NOMO-1 treated with DMSO at 0.1 percent for 48 hours (cell line): ENCODE measurements around the gene RGR.
A peak's percentile ranks its signal among the peaks of the same experiment; 100 is the strongest.

Experiments
- DNase-seq: peaks from one replicate; lab custom pipeline; 2025; ENCODE audit not compliant: unreplicated experiment; lab: John Stamatoyannopoulos, UW

The RGR gene

DNA sequence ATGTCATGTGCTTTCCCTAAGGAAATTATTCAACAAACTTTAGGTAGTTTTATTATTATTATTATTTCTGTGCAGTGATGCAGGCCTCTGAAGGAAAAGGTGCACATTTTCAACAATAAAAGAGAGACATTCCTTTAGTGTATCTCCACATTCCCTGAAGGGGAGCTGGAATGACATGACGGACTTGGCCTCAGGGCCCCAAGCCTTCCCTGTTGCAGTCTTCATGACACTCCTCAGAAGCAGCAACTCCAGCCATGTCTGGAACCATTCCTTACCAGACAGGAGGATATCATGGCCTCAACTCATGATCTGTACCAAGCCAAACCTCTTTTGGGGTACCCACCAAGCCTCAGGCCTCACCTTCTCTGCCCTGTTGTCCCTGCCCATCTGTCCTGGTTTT, 48.3 kb downstream of the RGR start:
- no peak for DNase-seq

DNA sequence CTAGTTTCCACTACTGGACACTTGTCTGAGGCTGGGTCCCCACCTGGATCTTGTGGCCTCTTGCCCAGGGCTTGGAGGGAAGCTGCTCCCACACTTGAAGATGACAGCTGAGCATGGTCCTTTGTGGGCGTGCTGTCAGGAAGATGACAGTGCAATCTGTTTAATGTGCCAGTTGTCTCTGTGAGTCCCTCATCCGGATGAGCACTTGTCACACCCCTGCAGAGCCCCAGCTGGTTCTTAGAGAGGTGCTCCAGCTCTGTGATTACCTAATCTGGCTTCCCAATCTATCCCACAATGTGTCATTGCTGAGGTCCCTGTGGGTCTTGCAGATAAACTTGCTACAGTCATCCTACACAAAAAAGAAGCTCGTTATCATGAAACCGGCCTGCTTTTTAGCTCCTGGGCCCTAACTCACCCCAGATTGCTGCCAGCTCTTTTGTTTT, 48.7 kb downstream of the RGR start:
- no peak for DNase-seq

DNA sequence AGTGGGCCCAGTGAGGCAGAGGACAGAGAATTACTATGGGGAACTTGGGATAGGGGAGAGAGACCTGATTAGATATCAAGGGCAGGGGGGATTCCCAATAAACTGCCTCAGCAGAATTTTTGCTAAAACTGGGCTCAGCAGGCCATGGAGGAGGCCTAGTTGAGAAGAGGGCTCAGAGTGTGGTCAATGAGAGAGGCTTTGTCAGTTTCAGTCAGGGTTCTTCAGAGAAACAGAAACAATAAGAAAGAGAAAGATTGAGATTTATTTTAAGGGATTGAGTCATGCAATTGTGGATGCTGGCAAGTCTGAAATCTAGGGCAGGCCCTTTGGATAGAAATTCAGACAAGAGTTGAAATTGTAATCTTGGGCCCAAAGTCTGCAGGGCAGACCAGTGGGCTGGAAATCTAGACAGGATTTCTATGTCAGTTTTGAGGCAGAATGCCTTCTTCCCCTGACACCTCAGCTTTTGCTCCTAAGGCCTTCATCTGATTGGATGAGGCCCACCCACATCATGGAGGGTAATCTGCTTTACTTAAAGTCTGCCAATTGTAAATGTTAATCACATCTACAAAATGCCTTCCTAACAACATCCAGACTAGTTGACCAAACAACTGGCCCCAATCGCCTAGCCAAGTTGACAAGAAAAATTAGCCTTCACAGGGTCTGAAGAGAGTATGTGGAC, 50.1 kb downstream of the RGR start:
- DNase-seq = no peak

DNA sequence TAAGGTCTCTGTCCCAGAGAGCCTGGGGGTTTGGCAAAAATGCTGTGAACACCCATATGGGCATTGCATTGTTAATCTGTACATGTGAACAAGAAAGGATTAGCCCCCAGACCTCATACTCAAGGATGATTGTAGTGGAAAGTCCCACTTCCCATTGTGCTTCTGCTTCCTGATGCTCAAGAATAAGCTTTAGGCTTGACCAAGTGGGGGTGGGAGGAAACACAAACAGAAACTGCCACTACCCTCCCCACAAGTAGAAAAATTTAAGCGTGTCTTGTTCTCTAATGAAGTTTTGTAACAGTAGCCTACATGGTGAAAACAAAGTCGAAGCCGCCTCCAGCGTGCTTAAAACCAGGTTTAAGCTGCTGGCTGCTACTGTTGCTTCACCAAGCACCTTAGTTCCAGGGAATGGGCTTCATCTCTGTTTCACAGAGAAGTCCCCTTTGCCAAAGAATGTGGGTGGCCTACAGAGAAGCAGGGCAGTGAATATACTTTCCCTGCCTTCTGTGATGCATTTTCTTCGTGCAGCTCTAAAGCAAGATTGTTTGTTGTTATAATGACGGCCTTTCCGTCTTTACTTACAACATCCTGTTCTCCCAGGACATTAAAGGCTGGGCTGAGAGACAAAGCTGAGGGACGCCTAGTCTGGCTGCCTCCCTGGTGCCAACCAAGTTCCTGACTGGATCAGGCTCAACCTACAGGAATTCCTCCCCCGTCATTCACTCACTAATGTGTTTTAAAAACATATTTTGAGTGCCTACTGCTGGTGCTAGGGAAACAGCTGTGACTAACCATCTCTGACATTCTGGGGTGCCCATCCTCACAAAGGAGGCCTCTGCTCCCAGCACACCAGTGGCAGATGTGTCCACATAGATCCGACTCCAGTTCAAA, 51.5 kb downstream of the RGR start:
- DNase-seq = no peak

DNA sequence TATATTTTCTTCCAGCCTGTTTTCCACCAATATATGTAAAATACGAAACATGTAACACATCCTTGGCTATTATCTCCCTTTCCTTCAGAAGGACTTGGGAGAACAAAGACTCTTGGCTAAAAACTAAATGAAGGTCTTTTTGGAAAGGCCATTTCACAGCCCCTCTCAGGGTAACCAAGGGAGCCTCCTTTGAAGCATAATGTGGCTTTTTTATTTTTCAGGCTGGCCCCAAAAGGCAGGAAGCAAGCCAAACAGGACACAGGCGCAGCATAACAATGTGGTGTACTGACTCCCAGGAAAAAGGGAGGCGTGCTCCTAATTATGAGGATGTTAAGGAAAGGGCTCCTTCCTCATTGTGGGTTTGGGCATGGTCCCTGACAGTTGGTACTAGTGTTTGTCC, 53.2 kb downstream of the RGR start:
- no peak for DNase-seq

DNA sequence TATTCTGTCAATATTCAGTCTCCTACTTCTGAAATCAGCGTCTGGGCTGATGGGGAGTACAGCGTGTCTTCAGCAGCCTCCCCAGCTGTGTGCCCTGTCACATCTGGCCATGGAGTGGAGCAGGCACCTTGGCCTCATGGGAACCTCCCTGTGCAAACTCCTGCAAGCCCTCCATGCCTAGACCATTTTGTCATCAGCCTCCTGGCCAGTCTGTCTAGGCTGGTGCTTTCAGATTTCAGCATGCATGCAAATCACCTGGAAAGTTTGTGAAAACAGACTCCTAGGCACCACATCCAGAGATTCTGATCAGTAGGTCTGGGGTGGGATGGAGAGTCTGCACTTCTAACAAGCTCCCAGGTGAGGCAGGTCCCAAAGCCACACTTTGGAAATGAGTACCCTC, 57.4 kb downstream of the RGR start:
- no peak for DNase-seq

DNA sequence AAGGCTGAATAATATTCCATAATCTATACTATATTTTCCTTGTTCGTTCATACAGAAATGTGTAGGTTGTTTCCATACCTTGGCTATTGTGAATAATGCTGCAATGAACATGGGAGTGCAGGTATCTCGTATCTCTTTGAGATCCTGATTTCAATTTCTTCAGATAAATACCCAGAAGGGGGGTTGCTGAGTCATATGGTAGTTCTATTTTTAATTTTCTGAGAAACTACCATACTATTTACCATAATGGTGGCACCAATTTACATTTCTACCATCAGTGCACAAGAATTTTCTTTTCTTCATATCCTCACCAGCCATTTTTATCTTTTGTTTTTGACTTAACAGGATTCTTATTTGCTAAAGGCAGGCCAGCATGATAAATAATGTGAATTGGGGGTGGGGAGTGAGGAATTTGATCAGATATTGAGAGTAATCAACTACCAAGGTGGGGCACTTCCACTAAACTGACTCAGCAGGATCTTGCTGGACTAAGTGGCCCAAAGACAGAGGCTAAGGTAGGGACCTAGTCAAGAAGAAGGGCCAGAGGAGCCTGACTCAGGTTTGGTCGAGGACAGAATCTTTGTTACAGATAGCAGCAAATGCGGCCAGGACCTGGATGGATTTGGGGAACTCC, 62.0 kb downstream of the RGR start:
- DNase-seq = no peak

DNA sequence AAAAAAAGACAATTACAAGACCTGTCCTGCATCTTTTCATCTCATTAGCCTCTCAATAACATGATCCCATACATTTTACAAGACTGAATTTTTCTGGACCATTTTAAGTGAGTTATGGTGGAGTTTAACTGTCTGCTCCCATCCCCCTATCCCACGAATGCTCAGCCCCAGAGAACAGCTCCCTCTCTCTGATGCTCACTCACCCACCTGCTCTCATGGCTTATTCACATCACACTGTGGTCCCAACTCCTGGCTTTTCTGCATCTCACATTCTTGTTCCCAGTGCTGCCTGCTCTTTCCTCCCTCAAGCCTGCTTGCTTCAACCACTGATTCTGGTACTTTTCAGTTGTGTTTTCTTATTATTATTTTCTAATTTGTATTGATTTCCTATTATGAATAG, 63.2 kb downstream of the RGR start:
- DNase-seq = no peak

DNA sequence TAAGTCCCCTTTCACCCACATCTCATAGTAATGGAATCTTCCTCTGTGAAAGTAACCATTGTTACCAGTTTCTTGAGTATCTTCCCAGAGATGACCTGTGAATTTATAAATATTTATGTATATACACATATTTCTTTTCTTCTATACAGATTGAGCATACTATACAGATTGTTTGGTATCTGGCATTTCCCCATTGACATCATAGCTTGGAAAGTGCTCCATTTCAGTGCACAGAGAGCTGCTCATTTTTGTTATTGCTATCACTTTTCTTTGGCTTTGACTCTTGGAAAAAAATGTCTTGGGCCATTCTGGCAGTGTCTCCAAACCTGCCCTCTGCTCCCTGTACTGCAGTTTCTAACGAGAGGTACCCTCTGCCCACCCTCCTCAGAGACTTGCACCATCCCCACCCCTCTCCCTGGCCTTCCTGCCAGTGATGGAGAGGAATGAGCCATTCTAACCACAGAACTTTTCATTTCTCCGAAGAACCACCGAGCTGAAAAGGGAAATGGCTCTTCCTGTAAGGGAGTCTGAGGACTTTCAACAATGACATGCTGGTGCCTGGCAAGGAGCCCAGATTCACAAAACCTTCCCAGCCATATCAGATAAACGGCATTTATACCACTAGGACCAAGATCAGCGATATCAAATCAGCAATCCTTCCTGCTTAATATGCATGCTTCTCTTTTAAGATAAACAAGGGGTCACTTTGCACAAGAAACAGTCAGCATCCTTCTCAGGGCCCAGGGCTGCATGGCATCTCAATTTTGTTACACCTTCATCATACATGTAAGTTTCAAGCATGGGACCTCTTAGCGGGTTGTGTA, 63.8 kb downstream of the RGR start:
- DNase-seq = peak; percentile 18
